ENCODE data around the gene RPP25.

DNA sequence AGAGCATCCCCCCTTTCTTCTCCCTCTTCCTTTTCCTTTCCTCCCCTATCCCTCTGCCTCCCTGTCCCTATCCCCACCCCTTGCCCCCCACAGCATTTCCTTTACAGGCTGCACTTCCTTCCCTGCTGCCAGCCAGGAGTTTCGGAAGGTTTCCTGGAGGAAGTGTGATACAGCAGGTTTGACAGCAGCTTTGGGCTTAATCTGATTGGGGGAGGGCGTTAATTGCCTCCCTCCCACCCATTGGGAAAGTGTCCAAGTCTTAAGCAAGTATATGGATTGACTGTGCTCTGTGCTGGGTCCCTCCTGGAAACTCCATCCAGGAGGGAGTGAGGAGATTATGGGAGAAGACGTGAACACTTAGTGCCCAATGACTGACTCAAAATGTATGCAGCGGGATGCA is 40.6 kb upstream of the RPP25 start:
- TF ChIP-seq, protein P1, sequence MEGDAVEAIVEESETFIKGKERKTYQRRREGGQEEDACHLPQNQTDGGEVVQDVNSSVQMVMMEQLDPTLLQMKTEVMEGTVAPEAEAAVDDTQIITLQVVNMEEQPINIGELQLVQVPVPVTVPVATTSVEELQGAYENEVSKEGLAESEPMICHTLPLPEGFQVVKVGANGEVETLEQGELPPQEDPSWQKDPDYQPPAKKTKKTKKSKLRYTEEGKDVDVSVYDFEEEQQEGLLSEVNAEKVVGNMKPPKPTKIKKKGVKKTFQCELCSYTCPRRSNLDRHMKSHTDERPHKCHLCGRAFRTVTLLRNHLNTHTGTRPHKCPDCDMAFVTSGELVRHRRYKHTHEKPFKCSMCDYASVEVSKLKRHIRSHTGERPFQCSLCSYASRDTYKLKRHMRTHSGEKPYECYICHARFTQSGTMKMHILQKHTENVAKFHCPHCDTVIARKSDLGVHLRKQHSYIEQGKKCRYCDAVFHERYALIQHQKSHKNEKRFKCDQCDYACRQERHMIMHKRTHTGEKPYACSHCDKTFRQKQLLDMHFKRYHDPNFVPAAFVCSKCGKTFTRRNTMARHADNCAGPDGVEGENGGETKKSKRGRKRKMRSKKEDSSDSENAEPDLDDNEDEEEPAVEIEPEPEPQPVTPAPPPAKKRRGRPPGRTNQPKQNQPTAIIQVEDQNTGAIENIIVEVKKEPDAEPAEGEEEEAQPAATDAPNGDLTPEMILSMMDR (IDR thresholded peaks at IDR 0.05) = no peak
- TF ChIP-seq POLR2A (IDR thresholded peaks at IDR 0.05) = no peak
